Stimulated activated CD4-positive, alpha-beta T cell treated with anti-CD3 and anti-CD28 coated beads, Interleukin-4, amount 100 ng/mL, for 24 hours (primary cell): ENCODE results near the gene CDX2.

Experiments
- DNase-seq: peaks from one replicate; pipeline ENCODE4 v3.0.0-alpha.2; 2020

The CDX2 gene

GRCh38 chr13:27928353-27928804 is 40.7 kb downstream of the CDX2 start:
- DNase-seq: no peak

- DNase-seq: no peak
Observed at GRCh38 chr13:27927444-27928352, 41.4 kb downstream of the CDX2 start.

GRCh38 chr13:27926644-27927434 is 42.3 kb downstream of the CDX2 start:
- DNase-seq: no peak

GRCh38 chr13:27925220-27925991 is 43.7 kb downstream of the CDX2 start:
- DNase-seq: no peak

GRCh38 chr13:27924529-27925141 is 44.5 kb downstream of the CDX2 start:
- no peak for DNase-seq

- no peak for DNase-seq
Observed at GRCh38 chr13:27923794-27924528, 45.2 kb downstream of the CDX2 start.

GRCh38 chr13:27922883-27923612 is 46.1 kb downstream of the CDX2 start:
- DNase-seq: no peak

GRCh38 chr13:27921961-27922882 is 46.9 kb downstream of the CDX2 start:
- DNase-seq: no peak

GRCh38 chr13:27921421-27921960 is 47.6 kb downstream of the CDX2 start:
- no peak for DNase-seq

- no peak for DNase-seq
Observed at GRCh38 chr13:27920677-27921420, 48.3 kb downstream of the CDX2 start.

- DNase-seq: no peak
Observed at GRCh38 chr13:27919934-27920676, 49.0 kb downstream of the CDX2 start, which contains the start of gene PDX1. Gene PDX1, plus strand, starts transcription at chr13:27920000. Its CDS starts 139 bp downstream, at chr13:27920139.

- no peak for DNase-seq
Observed at GRCh38 chr13:27919659-27919933, 49.5 kb downstream of the CDX2 start.

- DNase-seq: no peak
Observed at GRCh38 chr13:27918918-27919658, 50.0 kb downstream of the CDX2 start.

- no peak for DNase-seq
Observed at GRCh38 chr13:27918041-27918917, 50.8 kb downstream of the CDX2 start.

- DNase-seq: no peak
Observed at GRCh38 chr13:27917121-27917947, 51.8 kb downstream of the CDX2 start.
